Caco-2 (cell line): Measurements from ENCODE around the gene ZC3HAV1. TPM values are rescaled to one million over a fixed set of nuclear protein-coding genes. Genes with fewer than 3 reads are reported as not detected.
"Not testable (repeated sequence)": the region's sequence is repeated elsewhere in the genome, so short reads cannot be mapped to it uniquely, and the experiment has no call there.

Experiments used
- BruUV-seq: library from RNA; stranded (reverse); fragments of 400-500 nt; replicated peaks from 2 replicates; lab custom pipeline; 2021; lab: Mats Ljungman, UMichigan
- CTCF ChIA-PET: fragments of 300-600 bp; sonication (Branson Sonifier 250); formaldehyde crosslinking; loops from one replicate; lab custom pipeline; 2022; ENCODE audit warnings: antibody characterized with exemption; lab: Charles Lee
- POLR2A ChIA-PET: fragments of 300-600 bp; sonication (Branson Sonifier 250); formaldehyde crosslinking; loops from one replicate; lab custom pipeline; 2022; ENCODE audit warnings: antibody characterized with exemption; lab: Charles Lee
- DNase-seq, 2 experiments: peaks; one replicate each; pipeline versions ENCODE4 v3.0.0 to v3.0.0-alpha.2; 2020 to 2022
- H3K27me3 ChIP-seq: replicated peaks from 2 replicates; pipeline ENCODE4 v1.6.0; 2011; ENCODE audit warnings: low read length; ENCODE audit not compliant: control insufficient read depth, insufficient read depth
- H3K36me3 ChIP-seq: 2 replicates; pipeline ENCODE4 v1.5.1; 2011; ENCODE audit warnings: low read length; ENCODE audit not compliant: control insufficient read depth, insufficient read depth
- H3K4me1 ChIP-seq: fragments of 250-450 bp; sonication (Bioruptor Pico); 2 replicates; pipeline ENCODE4 v1.5.1; 2020; ENCODE audit warnings: mild to moderate bottlenecking
- H3K4me3 ChIP-seq: 2 replicates; pipeline ENCODE4 v1.5.1; 2011; ENCODE audit warnings: low read depth, mild to moderate bottlenecking, control low read depth, low read length
- H3K9me3 ChIP-seq: fragments of 250-450 bp; sonication (Bioruptor Pico); 2 replicates; pipeline ENCODE4 v1.5.1; 2020; ENCODE audit warnings: mild to moderate bottlenecking, moderate library complexity
- H3K27ac Mint-ChIP-seq: one replicate; pipeline ENCODE4 v1.8.0; 2022; ENCODE audit warnings: mixed read lengths; ENCODE audit not compliant: unreplicated experiment
- H3K27me3 Mint-ChIP-seq: one replicate; pipeline ENCODE4 v1.8.0; 2022; ENCODE audit warnings: mixed read lengths; ENCODE audit not compliant: insufficient read depth, unreplicated experiment
- H3K36me3 Mint-ChIP-seq: one replicate; pipeline ENCODE4 v1.8.0; 2022; ENCODE audit warnings: mild to moderate bottlenecking, mixed read lengths; ENCODE audit not compliant: insufficient read depth, unreplicated experiment
- H3K4me1 Mint-ChIP-seq: one replicate; pipeline ENCODE4 v1.8.0; 2022; ENCODE audit warnings: low read depth, mixed read lengths; ENCODE audit not compliant: unreplicated experiment
- H3K4me3 Mint-ChIP-seq: one replicate; pipeline ENCODE4 v1.8.0; 2022; ENCODE audit warnings: mild to moderate bottlenecking, moderate library complexity, mixed read lengths; ENCODE audit not compliant: unreplicated experiment
- H3K9me3 Mint-ChIP-seq: one replicate; pipeline ENCODE4 v1.8.0; 2022; ENCODE audit warnings: mixed read lengths; ENCODE audit not compliant: unreplicated experiment
- intact Hi-C: fragments of 100-400 bp; cut with micrococcal nuclease; formaldehyde crosslinking; loops from one replicate; pipeline ENCODE4 v1.10.0; 2022; ENCODE audit not compliant: unreplicated experiment
- total RNA-seq: library from RNA; stranded (reverse); gene quantifications from 2 replicates; pipeline ENCODE4 v1.2.3, GENCODE V29; 2022
- TF ChIP-seq, protein P1 (sequence below), 2 experiments: fragments of 200-600 bp in 1 of 2; IDR thresholded peaks; 1 replicate in 1 of 2; 2 replicates in 1 of 2; pipeline versions ENCODE4 v1.5.1 to v1.8.0; 2011 to 2022; ENCODE audit warnings: antibody characterized with exemption in 1 of 2, control low read depth in 1 of 2, inconsistent platforms in 1 of 2, low read depth in 1 of 2, low read length in 1 of 2, mild to moderate bottlenecking in 1 of 2, moderate library complexity in 1 of 2; ENCODE audit not compliant: insufficient read depth in 1 of 2, severe bottlenecking in 1 of 2, unreplicated experiment in 1 of 2

Gene ZC3HAV1
- total RNA-seq, 1 experiment from 2014 or later = 30.8 TPM

DNA sequence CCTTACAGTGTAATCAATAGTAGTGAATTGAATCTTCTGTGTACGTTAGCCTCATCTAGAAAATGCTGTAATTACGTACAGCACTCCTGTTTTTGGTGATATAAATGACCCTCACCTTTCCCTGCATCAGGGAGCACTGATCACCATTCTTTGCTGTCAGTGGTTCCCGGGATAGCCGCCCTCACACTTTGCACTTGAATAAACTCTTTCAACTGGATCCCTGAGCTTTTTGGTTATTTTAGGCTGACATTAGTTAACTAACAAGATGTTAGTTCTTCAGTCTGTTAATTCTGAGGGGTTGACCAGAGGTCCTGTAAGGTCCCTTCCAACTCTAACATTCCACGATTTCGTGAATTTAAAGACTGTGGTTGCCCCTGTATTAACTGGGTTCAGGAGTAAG is 23.4 kb upstream of the ZC3HAV1 start:
- TF ChIP-seq, protein P1, sequence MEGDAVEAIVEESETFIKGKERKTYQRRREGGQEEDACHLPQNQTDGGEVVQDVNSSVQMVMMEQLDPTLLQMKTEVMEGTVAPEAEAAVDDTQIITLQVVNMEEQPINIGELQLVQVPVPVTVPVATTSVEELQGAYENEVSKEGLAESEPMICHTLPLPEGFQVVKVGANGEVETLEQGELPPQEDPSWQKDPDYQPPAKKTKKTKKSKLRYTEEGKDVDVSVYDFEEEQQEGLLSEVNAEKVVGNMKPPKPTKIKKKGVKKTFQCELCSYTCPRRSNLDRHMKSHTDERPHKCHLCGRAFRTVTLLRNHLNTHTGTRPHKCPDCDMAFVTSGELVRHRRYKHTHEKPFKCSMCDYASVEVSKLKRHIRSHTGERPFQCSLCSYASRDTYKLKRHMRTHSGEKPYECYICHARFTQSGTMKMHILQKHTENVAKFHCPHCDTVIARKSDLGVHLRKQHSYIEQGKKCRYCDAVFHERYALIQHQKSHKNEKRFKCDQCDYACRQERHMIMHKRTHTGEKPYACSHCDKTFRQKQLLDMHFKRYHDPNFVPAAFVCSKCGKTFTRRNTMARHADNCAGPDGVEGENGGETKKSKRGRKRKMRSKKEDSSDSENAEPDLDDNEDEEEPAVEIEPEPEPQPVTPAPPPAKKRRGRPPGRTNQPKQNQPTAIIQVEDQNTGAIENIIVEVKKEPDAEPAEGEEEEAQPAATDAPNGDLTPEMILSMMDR (IDR thresholded peaks at IDR 0.05; ENCODE audit: insufficient read depth in 1 of 2, low read depth in 1 of 2, low read length in 1 of 2, severe bottlenecking in 1 of 2, unreplicated experiment in 1 of 2) = no peak
- Histone ChIP-seq H3K36me3 (no peaks in the 10 kb centered on the region), H3K4me3 (peak overlapping the region; percentile 65), H3K9me3 (no peaks in the 10 kb centered on the region), H3K4me1 (no peaks in the 10 kb centered on the region), H3K27me3 (no peaks in the 10 kb centered on the region)
- H3K4me3 Mint-ChIP-seq = peak overlapping the region; percentile 91
- peaks cover 8% of the 10 kb centered on the region for H3K4me1 Mint-ChIP-seq
- H3K36me3 Mint-ChIP-seq = no peaks in the 10 kb centered on the region
- intact Hi-C loops = loop anchor here (1.0 to 2.0 kb wide), 2 partner anchors 98 to 207 kb away; partner anchors contain the start of gene UBN2
- DNase-seq = no peak
- no peaks in the 10 kb centered on the region for H3K9me3 Mint-ChIP-seq
- POLR2A ChIA-PET = interaction anchor here (0.6 to 1.3 kb wide), 3 partner anchors 99 to 298 kb away, joined by 3 to 5 read pairs (median 4); no protein-coding TSS in a partner anchor
- no peaks in the 10 kb centered on the region for H3K27me3 Mint-ChIP-seq
- peak overlapping the region; percentile 86 for H3K27ac Mint-ChIP-seq
- CTCF ChIA-PET = interaction anchor here (1.0 to 1.6 kb wide), 4 partner anchors 58 to 246 kb away, joined by 3 to 4 read pairs (median 4); no protein-coding TSS in a partner anchor
- BruUV-seq = no TSS peak

DNA sequence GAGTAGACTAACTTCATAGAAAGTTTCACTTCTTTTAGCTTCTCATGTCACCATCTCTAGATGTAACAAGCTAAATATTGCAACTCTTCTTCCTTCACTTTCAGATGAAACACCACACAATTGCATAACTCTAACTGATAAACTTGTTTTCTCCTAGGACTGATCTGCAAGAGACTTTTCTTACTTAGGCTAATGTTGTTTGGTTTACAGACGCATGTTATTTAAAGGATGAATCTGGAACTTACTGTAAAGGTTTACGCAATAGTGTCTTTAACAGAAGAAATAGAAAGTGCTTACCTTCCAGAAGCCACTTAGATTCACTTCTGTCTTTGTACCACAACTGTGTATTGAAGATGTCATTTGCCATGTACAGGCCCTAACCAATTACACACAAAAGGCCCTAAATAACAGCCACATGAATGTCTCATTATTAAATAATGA is 22.1 kb upstream of the ZC3HAV1 start:
- Mint-ChIP-seq H3K27me3 (no peaks in the 10 kb centered on the region), H3K4me3 (no peak overlapping the region), H3K9me3 (no peaks in the 10 kb centered on the region), H3K4me1 (peaks cover 8% of the 10 kb centered on the region), H3K27ac (no peak overlapping the region), H3K36me3 (no peaks in the 10 kb centered on the region)
- POLR2A ChIA-PET = no interaction called here
- H3K4me3 ChIP-seq = no peak overlapping the region
- CTCF ChIA-PET = no interaction called here
- no peaks in the 10 kb centered on the region for H3K36me3 ChIP-seq
- no peaks in the 10 kb centered on the region for H3K27me3 ChIP-seq
- no peaks in the 10 kb centered on the region for H3K9me3 ChIP-seq
- intact Hi-C loops = loop anchor here (2.0 kb wide), 1 partner anchor 99 kb away; the partner anchor contains the start of gene UBN2
- no peak for DNase-seq
- H3K4me1 ChIP-seq = no peaks in the 10 kb centered on the region
- TF ChIP-seq, protein P1 (IDR thresholded peaks at IDR 0.05; ENCODE audit: insufficient read depth in 1 of 2, low read depth in 1 of 2, low read length in 1 of 2, severe bottlenecking in 1 of 2, unreplicated experiment in 1 of 2) = no peak
- no TSS peak for BruUV-seq

DNA sequence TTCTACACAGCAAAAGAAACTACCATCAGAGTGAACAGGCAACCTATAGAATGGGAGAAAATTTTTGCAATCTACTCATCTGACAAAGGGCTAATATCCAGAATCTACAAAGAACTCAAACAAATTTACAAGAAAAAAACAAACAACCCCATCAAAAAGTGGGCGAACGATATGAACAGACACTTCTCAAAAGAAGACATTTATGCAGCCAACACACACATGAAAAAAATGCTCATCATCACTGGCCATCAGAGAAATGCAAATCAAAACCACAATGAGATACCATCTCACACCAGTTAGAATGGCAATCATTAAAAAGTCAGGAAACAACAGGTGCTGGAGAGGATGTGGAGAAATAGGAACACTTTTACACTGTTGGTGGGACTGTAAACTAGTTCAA is 20.3 kb upstream of the ZC3HAV1 start:
- H3K36me3 ChIP-seq, H3K4me1 Mint-ChIP-seq, H3K27me3 ChIP-seq, H3K9me3 Mint-ChIP-seq, H3K36me3 Mint-ChIP-seq, CTCF ChIA-PET, H3K4me1 ChIP-seq, H3K4me3 ChIP-seq, POLR2A ChIA-PET, H3K27ac Mint-ChIP-seq, DNase-seq, H3K27me3 Mint-ChIP-seq, H3K4me3 Mint-ChIP-seq, H3K9me3 ChIP-seq, BruUV-seq: not testable (repeated sequence)
- intact Hi-C loops = loop anchor here (5.0 kb wide), 1 partner anchor 113 kb away; no protein-coding TSS in a partner anchor
